Spleen (tissue), 7 donors: Measurements from ENCODE around the gene GNA14.

Experiments
- POLR2AphosphoS5 ChIP-seq, 3 donors: sonication (generic); formaldehyde crosslinking; IDR thresholded peaks; one replicate each; pipeline ENCODE4 v1.5.1; 2017; ENCODE audit warnings: antibody characterized with exemption in 3 of 3
- TF ChIP-seq, protein P1 (sequence below), 11 experiments: fragments of 200-600 bp in 7 of 11; fragments of 450-650 bp in 4 of 11; sonication (generic) in 4 of 11; IDR thresholded peaks in 8 of 11; conservative IDR thresholded peaks in 3 of 11; 1 replicate in 7 of 11; 2 replicates in 4 of 11; pipeline versions ENCODE4 v1.4.0 to v1.8.0; 2016 to 2021; ENCODE audit warnings: antibody characterized with exemption in 11 of 11, inconsistent platforms in 4 of 11, mild to moderate bottlenecking in 1 of 11
- donor health status: DM: no; HTN: no; CAD: no; lungs with moderate emphysema.
- donor health status: DM: no; HTN: no; CAD: no.
- donor health status: DM: no; HTN: no; CAD: no.

GRCh38 chr9:77649109-77649812 is 1.1 kb upstream of the GNA14 start:
- TF ChIP-seq, protein P1, sequence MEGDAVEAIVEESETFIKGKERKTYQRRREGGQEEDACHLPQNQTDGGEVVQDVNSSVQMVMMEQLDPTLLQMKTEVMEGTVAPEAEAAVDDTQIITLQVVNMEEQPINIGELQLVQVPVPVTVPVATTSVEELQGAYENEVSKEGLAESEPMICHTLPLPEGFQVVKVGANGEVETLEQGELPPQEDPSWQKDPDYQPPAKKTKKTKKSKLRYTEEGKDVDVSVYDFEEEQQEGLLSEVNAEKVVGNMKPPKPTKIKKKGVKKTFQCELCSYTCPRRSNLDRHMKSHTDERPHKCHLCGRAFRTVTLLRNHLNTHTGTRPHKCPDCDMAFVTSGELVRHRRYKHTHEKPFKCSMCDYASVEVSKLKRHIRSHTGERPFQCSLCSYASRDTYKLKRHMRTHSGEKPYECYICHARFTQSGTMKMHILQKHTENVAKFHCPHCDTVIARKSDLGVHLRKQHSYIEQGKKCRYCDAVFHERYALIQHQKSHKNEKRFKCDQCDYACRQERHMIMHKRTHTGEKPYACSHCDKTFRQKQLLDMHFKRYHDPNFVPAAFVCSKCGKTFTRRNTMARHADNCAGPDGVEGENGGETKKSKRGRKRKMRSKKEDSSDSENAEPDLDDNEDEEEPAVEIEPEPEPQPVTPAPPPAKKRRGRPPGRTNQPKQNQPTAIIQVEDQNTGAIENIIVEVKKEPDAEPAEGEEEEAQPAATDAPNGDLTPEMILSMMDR (IDR thresholded peaks at IDR 0.05 in 8 of 11, conservative IDR thresholded peaks at IDR 0.05 in 3 of 11), result peak in 4 of 11 experiments; percentile 21 to 24 (median 24)
- no peak for TF ChIP-seq POLR2AphosphoS5 (IDR thresholded peaks at IDR 0.05)
